HuH-7 (cell line): ENCODE data around the gene EYA3.

Experiments
- DNase-seq: peaks from one replicate; pipeline ENCODE4 v3.0.0; 2011; ENCODE audit warnings: low spot score

The EYA3 gene

GRCh38 chr1:27967884-27968466 lies 120.4 kb downstream of the EYA3 start:
- DNase-seq: no peak

GRCh38 chr1:27967106-27967883 lies 121.1 kb downstream of the EYA3 start:
- DNase-seq: no peak

GRCh38 chr1:27966402-27967105 lies 121.9 kb downstream of the EYA3 start:
- DNase-seq: no peak

- DNase-seq: no peak
These were observed 125.0 kb downstream of the EYA3 start for GRCh38 chr1:27963393-27963792.

- no peak for DNase-seq
These were observed 126.7 kb downstream of the EYA3 start for GRCh38 chr1:27961646-27962221.

- no peak for DNase-seq
These were observed 127.4 kb downstream of the EYA3 start for GRCh38 chr1:27960762-27961645.

- DNase-seq: peak; percentile 92
These were observed 128.4 kb downstream of the EYA3 start, which contains the start of gene XKR8 for GRCh38 chr1:27959792-27960603. Gene XKR8, plus strand, starts transcription at chr1:27959973. Its CDS starts 97 bp downstream, at chr1:27960070.

- no peak for DNase-seq
These were observed 129.9 kb downstream of the EYA3 start for GRCh38 chr1:27958513-27958912.

DNA sequence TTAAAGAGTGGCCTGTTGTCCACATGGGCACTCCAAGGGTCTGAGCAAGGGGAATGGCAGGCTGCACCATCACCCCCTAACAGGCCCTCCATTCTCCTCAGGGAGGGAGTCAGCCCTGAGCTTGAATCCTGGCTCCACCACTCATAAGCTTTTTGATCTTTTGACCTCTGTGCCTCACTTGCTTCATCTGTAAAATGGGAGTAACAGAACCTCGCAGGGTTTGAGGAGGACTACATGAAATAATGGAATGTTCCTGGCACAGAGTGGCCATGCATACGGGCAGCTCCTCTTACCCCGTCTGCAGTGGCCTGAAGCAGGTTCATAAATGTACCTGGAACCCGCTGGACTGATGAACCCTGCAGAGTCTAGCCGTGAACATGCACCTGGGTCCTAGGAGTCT lies 130.8 kb downstream of the EYA3 start:
- no peak for DNase-seq

GRCh38 chr1:27956761-27957160 lies 131.6 kb downstream of the EYA3 start:
- DNase-seq: no peak

DNA sequence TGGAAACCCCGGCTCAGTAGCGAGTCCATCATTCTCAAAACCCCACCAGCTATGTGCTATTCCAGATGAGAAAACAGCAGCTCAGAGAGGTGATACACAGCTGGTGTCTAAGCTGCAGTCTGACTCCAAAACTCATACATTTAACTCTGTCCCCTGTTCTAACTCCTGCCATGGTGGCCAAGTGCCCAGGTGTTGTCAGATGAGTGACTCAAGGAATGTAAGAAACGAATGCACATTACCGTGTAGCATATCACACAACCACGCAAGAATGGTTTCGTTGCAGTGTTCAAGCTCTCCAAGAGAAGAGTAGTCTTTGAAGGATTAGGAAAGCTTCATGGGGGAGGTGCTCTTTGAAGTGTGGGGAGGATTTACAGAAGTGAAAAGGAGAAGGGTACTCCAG lies 133.3 kb downstream of the EYA3 start:
- DNase-seq: no peak

DNA sequence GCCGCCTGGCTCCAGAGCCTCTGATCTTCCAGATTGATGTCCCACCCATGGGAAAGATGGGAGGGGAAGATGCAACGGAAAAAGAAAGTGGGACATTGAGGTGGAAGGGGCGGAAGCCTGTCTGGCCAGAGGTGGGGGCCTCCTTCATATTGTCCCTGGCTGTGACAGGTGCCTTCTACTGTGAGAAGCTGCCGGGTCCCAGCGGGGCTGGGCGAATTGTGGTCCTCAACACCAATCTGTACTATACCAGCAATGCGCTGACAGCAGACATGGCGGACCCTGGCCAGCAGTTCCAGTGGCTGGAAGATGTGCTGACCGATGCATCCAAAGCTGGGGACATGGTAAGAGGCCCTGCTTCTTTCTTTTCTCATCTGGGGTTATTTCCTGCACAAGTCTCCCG lies 134.2 kb downstream of the EYA3 start:
- no peak for DNase-seq

DNA sequence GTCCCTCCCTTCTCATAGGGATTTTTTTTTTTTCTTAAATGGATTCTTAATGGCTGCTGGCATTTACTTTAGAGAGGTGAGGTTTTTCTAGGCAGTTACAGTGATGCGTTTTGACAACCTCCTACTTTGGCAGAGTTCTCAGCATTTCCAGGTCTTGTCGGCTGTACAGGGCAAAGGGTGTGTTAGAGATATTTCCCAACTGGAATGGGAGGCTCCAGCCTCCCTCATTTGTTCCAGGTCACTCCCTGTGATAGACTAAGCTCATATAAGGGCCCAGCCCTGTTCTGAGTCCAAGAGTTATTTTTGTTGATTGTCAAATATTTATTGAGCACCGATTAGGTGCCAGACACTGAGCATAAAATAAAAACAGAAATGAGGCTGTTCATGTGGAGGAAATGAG lies 136.3 kb downstream of the EYA3 start:
- DNase-seq: no peak

DNA sequence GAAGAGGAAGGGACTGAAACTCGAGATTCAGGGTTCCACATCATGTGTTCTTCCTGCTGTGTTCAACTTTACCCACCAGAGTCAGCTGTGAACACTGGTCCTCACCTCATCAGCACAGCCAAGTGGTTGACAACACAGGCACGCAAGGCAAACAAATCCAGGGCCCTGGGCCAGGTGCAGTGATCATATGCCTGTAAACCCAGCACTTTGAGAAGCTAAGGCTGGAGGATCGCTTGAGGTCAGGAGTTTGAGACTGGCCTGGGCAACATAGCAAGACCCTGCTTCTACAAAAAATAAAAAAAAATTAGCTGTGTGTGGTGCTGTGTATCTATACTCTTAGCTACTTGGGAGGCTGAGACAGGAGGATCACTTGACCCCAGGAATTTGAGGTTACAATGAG lies 137.0 kb downstream of the EYA3 start:
- no peak for DNase-seq

DNA sequence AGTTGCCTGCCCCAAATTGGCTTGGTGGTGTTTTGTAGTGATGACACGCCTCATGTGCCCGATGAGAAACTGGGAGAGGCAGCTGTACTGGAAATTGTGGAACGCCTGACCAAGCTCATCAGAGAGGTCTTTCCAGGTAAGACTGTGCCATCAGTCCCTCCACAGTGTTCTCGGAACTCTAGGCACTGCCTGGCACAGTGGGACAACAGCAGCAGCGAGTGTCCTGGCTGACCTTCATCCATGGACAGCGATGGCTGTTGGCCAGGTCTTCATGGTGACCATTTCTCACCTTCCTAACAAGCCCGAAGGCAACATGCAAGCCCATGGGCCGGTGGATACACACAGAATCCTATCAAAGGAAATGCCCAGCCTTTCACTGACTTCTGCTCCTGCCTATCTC lies 139.4 kb downstream of the EYA3 start:
- DNase-seq: no peak

GRCh38 chr1:27945020-27945419 lies 143.4 kb downstream of the EYA3 start:
- no peak for DNase-seq

DNA sequence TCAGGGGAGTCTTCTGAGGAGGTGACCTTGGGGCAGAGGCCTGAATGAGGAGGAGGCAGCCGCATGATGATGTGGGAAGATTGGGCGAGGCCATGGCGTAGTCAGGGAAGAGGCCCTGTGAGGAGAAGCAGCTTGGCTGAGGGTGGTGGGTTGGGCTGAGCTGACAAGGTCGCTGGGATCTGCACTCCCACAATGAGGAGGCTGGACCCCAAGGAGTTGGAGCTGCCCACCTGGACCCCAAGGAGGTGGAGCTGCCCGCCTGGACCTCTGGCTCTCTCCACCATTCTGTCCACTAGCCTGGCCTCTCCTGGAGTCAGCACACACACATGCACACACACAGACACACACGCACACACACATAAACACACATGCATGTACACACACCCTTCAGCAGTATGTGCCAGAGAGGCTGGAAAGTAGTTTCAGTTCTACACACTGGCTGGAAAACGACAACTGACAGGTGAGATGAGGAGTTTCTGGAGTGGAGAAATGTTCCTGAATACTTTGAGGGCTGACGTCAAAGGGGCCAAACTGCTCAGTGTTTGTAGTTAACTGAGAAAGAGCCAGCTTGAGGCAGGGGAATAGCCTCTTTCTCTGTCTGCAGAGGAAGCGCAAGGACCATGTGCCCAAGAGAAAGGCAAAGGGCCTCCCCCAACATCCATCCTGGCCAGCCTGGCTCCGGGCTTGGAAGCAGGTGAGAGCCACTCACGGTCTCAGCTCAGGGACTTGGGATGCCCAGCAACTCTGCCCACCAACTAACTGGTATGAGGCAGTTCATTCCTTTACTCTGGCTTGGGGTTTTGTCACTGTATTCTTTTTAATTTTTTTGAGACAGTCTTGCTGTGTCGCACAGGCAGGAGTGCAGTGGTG lies 146.5 kb downstream of the EYA3 start:
- no peak for DNase-seq

DNA sequence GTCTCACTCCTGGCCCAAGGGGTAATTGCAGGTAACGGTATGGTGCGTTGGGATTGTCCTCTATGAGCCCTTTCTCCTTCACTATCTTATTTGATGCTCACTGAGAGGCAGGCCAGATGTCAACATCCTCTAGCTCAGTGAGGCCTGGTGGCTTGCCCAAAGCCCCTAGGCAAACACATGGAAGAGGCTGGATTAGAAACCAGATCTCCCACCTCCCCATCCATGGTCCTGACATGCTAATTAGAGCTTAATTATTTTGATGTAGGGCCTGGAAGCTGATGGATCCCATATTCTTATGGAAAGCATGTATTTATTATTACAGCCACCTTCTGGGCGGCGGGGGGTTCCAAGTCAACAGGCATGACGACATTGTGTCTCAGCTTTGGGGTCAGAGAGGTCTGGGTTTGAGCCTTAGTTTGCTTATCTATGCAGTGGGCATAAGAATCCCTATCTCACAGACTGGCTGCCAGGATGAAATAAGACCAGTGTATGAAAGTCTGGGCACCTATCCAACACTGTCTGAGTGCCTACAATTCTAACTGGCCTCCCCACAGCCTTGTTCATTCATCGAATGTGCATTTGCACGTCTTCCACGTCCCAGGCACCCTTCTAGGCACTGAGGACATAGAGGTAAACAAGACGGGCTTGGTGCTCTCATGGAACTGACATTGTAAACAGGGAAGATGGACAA lies 147.4 kb downstream of the EYA3 start:
- no peak for DNase-seq

DNA sequence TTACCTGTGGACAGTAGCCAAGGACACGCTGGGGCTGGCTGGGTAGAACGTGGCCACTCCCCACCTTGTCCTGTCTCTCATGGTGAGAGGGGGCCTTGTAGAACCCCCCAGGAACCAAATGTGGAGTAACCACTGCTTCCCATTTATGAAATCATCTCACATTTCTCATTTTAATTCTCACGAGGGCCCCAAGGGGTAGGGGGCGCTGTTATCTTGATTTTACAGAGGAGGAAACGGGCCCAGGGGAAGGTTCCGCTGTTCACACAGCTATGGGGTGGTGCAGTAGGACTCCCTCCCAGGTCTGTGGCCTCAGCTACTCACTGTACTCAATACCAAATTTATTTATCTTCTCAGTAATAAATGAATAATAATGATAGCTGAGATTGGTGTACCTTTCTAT lies 148.1 kb downstream of the EYA3 start:
- DNase-seq: peak; percentile 42
